T-cell (primary cell): ENCODE data around the gene NR2C1. TPM values are rescaled to one million over a fixed set of nuclear protein-coding genes. Genes with fewer than 3 reads are reported as not detected.

Source experiments
- ATAC-seq, 4 experiments: fragments of 200-7000 bp in 3 of 4; fragments of 150-1000 bp in 1 of 4; cut with Tn5 transposase; replicated peaks in 1 of 4; 1 replicate in 3 of 4; 2 replicates in 1 of 4; pipeline ENCODE4 v1.10.0; 2021; ENCODE audit warnings: moderate library complexity in 3 of 4, mild to moderate bottlenecking in 2 of 4, moderate number of reproducible peaks in 1 of 4
- CTCF ChIA-PET, 2 donors: fragments of 300-600 bp; sonication (Branson Sonifier 250); formaldehyde crosslinking; loops; one replicate each; lab custom pipeline; 2022; ENCODE audit warnings: antibody characterized with exemption in 2 of 2; lab: Charles Lee
- POLR2A ChIA-PET, 2 donors: fragments of 300-600 bp; sonication (Branson Sonifier 250); formaldehyde crosslinking; loops; one replicate each; lab custom pipeline; 2022; ENCODE audit warnings: antibody characterized with exemption in 2 of 2; lab: Charles Lee
- DNase-seq, 35 experiments: peaks; one replicate each; pipeline versions ENCODE4 v3.0.0 to v3.0.0-alpha.2; 2013 to 2023
- H3K27ac ChIP-seq: one replicate; pipeline ENCODE4 v1.5.1; 2013; ENCODE audit warnings: low read length
- H3K27me3 ChIP-seq, 2 experiments: replicated peaks in 1 of 2; 1 replicate in 1 of 2; 2 replicates in 1 of 2; pipeline versions ENCODE4 v1.6.1 to v1.7.0; 2013; ENCODE audit warnings: low read length in 1 of 2, mixed read lengths in 1 of 2; ENCODE audit not compliant: control insufficient read depth in 2 of 2, insufficient read depth in 2 of 2; ENCODE audit errors: extremely low read depth in 1 of 2
- H3K36me3 ChIP-seq, 2 donors: 1 replicate in 1 of 2; 2 replicates in 1 of 2; pipeline versions ENCODE4 v1.6.1 to v1.7.0; 2013; ENCODE audit warnings: low read length in 1 of 2; ENCODE audit not compliant: control insufficient read depth in 2 of 2, insufficient read depth in 1 of 2; ENCODE audit errors: extremely low read depth in 1 of 2
- H3K4me1 ChIP-seq, 2 experiments: 1 replicate in 1 of 2; 2 replicates in 1 of 2; pipeline versions ENCODE4 v1.6.1 to v1.7.0; 2013; ENCODE audit warnings: low read length in 2 of 2, mixed read lengths in 1 of 2; ENCODE audit not compliant: insufficient read depth in 2 of 2, control insufficient read depth in 1 of 2; ENCODE audit errors: extremely low read depth in 1 of 2
- H3K4me3 ChIP-seq, 2 donors: 1 replicate in 1 of 2; 2 replicates in 1 of 2; pipeline versions ENCODE4 v1.5.1 to v1.7.0; 2013; ENCODE audit warnings: mild to moderate bottlenecking in 2 of 2, low read length in 1 of 2, moderate library complexity in 1 of 2; ENCODE audit not compliant: control insufficient read depth in 1 of 2; ENCODE audit errors: extremely low read depth in 1 of 2
- H3K9me3 ChIP-seq: 2 replicates; pipeline ENCODE4 v1.7.0; 2013
- H3K27ac Mint-ChIP-seq, 2 donors: one replicate each; pipeline ENCODE4 v1.8.0; 2020 to 2021; ENCODE audit warnings: mild to moderate bottlenecking in 2 of 2, mixed read lengths in 2 of 2
- H3K27me3 Mint-ChIP-seq, 2 donors: one replicate each; pipeline ENCODE4 v1.8.0; 2021 to 2022; ENCODE audit warnings: mixed read lengths in 2 of 2
- H3K36me3 Mint-ChIP-seq: one replicate; pipeline ENCODE4 v1.8.0; 2021; ENCODE audit warnings: mixed read lengths
- H3K4me1 Mint-ChIP-seq, 3 donors: one replicate each; pipeline ENCODE4 v1.8.0; 2020 to 2022; ENCODE audit warnings: mixed read lengths in 3 of 3, mild to moderate bottlenecking in 1 of 3
- H3K4me3 Mint-ChIP-seq, 3 donors: one replicate each; pipeline ENCODE4 v1.8.0; 2020 to 2022; ENCODE audit warnings: mild to moderate bottlenecking in 3 of 3, mixed read lengths in 3 of 3, moderate library complexity in 3 of 3
- H3K9me3 Mint-ChIP-seq, 3 donors: one replicate each; pipeline ENCODE4 v1.8.0; 2020 to 2022; ENCODE audit warnings: mixed read lengths in 3 of 3
- WGBS: methylation state at CpG from one replicate; pipeline ENCODE4 v1.1.5; 2013; ENCODE audit warnings: missing lambda C conversion rate; ENCODE audit not compliant: insufficient coverage; 5-methylcytosine and 5-hydroxymethylcytosine counted together
- total RNA-seq, 35 experiments: library from RNA in 6 of 35; stranded (reverse) in 6 of 35; fragments of 120-200 nt in 1 of 35; gene quantifications; one replicate each; pipeline versions ENCODE4 v1.2.1 to v1.2.4 and lab custom pipeline; 2013 to 2026

NR2C1 gene
- total RNA-seq, 5 donors from 2014 or later (not counting 1 experiment from before 2014, with no cell fraction given): 35.3 to 47.2 (median 39.6) TPM

DNA sequence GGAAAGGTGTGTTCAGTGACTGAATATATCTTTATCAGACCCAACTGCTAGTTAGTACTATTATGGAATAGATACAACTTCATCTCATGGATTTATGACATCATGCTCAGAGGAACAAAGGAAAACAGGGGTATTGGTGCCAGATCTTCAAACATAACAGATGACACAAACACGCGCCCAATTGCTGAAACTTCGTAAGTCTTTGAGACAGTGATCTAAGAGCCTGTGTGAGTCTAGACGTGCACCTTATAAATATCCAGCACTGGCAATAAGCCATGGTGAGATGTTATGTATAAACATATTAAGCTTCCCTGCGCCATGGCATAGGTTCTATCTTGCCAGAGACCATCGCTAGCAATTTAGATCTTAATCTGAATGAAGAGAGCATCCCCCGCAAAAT is 42.2 kb upstream of the NR2C1 start:
- Mint-ChIP-seq H3K27me3 (no peaks in the 10 kb centered on the region), H3K27ac (no peak overlapping the region), H3K36me3 (no peaks in the 10 kb centered on the region), H3K4me1 (peaks cover 0 to 5% (median 0%) of the 10 kb centered on the region in 3 donors), H3K9me3 (no peaks in the 10 kb centered on the region), H3K4me3 (no peak overlapping the region)
- no peak for DNase-seq
- ChIA-PET CTCF (interaction anchor here (0.6 to 4.1 kb wide), 3 partner anchors 12 to 419 kb away, joined by 3 to 68 read pairs (median 4); no protein-coding TSS in a partner anchor), POLR2A (interaction anchor here in 1 of 2 donors (0.5 kb wide), 1 partner anchor 22 kb away, joined by 3 read pairs; no protein-coding TSS in a partner anchor)
- Histone ChIP-seq H3K27ac (no peak overlapping the region), H3K4me1 (no peaks in the 10 kb centered on the region), H3K36me3 (no peaks in the 10 kb centered on the region), H3K9me3 (no peaks in the 10 kb centered on the region), H3K27me3 (no peaks in the 10 kb centered on the region), H3K4me3 (no peak overlapping the region)
- WGBS: no CpG with 5 or more reads among the region's 7 CpGs
- ATAC-seq: no peak

DNA sequence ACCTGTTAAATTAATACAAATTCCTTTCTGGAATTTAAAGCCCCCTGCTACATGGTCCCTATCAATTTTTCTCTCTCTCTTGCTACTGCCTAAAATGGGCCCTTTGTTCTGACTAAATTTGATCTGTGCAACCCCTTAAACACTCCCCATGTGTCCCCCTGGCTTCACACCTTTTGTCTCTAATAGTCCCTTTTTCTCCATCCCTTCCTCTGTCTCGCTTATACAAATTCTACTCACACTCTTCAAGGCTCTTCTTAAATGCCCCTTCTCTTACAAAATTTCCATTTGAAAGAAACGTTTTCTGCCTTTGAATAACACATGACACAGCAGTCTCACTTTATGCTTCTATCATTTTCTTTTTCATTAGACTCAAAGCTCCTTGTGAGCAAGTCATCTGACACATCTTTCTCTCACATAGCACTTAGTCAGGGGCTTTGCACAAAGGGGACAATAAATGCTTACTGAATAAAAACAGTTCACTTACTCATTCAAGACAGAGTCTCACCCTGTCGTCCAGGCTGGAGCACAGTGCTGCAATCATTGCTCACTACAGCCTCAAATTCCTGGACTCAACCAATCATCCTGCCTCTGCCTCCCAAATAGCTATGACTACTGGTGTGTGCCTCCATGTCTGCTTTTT is 41.5 kb upstream of the NR2C1 start:
- no peaks in the 10 kb centered on the region for H3K27me3 Mint-ChIP-seq
- H3K27ac Mint-ChIP-seq: no peak overlapping the region
- CTCF ChIA-PET: interaction anchor here (0.6 to 4.1 kb wide), 4 partner anchors 33 to 1403 kb away, joined by 3 to 68 read pairs (median 5); no protein-coding TSS in a partner anchor
- H3K4me3 Mint-ChIP-seq: no peak overlapping the region
- no peaks in the 10 kb centered on the region for H3K36me3 Mint-ChIP-seq
- DNase-seq (no peak), ATAC-seq (no peak)
- H3K4me3 ChIP-seq: no peak overlapping the region
- H3K9me3 ChIP-seq: no peaks in the 10 kb centered on the region
- no peaks in the 10 kb centered on the region for H3K9me3 Mint-ChIP-seq
- H3K27ac ChIP-seq: no peak overlapping the region
- WGBS: 50% methylated on average over 3 of the region's 3 CpGs
- H3K4me1 ChIP-seq: no peaks in the 10 kb centered on the region
- no peaks in the 10 kb centered on the region for H3K27me3 ChIP-seq
- POLR2A ChIA-PET: no interaction called here
- H3K4me1 Mint-ChIP-seq: peaks cover 0 to 5% (median 0%) of the 10 kb centered on the region in 3 donors
- H3K36me3 ChIP-seq: no peaks in the 10 kb centered on the region

DNA sequence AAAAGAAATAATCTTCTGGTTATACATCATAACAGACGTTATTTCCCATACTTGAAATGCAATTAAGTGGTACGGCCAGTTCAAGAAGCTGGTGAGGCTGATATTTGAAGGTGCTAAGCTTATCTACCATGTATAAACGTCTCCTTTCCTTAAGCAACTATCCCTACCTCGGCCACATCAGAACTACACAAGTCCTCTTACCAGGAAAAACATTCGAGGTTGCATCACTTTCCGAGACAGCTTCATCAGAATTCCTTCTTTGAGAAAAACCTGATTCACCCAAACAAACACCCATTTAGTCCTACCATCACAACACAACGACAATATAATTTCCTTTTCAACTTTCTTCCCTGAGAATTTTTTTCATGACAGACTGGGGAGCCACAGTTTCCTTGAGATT is 33.9 kb upstream of the NR2C1 start:
- 74% methylated on average over 3 of the region's 7 CpGs for WGBS
- Mint-ChIP-seq H3K36me3 (no peaks in the 10 kb centered on the region), H3K27me3 (no peaks in the 10 kb centered on the region), H3K4me1 (peaks cover 0 to 14% (median 8%) of the 10 kb centered on the region in 3 donors), H3K27ac (no peak overlapping the region), H3K4me3 (no peak overlapping the region), H3K9me3 (no peaks in the 10 kb centered on the region)
- Histone ChIP-seq H3K36me3 (no peaks in the 10 kb centered on the region), H3K9me3 (no peaks in the 10 kb centered on the region), H3K27me3 (no peaks in the 10 kb centered on the region), H3K4me3 (no peak overlapping the region), H3K27ac (no peak overlapping the region), H3K4me1 (no peaks in the 10 kb centered on the region)
- no peak for DNase-seq
- POLR2A ChIA-PET: no interaction called here
- CTCF ChIA-PET: no interaction called here
- no peak for ATAC-seq

DNA sequence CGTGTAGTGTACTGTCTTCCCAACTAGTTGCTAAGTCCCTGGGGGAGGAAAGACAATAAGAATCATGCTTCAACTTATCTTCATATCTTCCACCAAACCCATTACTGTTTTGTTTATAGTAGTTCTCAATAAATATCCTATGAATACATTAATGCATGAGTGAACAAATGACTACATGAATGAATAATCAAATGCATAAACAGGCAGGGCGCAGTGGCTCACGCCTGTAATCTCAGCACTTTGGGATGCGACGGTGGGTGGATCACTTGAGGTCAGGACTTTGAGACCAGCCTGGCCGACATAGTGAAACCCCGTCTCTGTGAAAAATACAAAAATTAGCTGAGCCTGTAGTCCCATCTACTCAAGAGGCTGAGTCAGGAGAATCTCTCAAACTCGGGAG is 32.1 kb upstream of the NR2C1 start:
- Histone ChIP-seq H3K27me3 (no peaks in the 10 kb centered on the region), H3K9me3 (no peaks in the 10 kb centered on the region), H3K36me3 (no peaks in the 10 kb centered on the region), H3K4me1 (no peaks in the 10 kb centered on the region), H3K27ac (no peak overlapping the region), H3K4me3 (no peak overlapping the region)
- Mint-ChIP-seq H3K4me1 (peaks cover 0 to 11% (median 8%) of the 10 kb centered on the region in 3 donors), H3K36me3 (no peaks in the 10 kb centered on the region), H3K27me3 (no peaks in the 10 kb centered on the region), H3K9me3 (no peaks in the 10 kb centered on the region), H3K4me3 (no peak overlapping the region), H3K27ac (no peak overlapping the region)
- WGBS: 67% methylated on average over 4 of the region's 8 CpGs
- DNase-seq: no peak
- ATAC-seq: no peak
- CTCF ChIA-PET: no interaction called here
- POLR2A ChIA-PET: interaction anchor here in 1 of 2 donors (0.6 kb wide), 1 partner anchor 780 kb away, joined by 3 read pairs; no protein-coding TSS in a partner anchor

DNA sequence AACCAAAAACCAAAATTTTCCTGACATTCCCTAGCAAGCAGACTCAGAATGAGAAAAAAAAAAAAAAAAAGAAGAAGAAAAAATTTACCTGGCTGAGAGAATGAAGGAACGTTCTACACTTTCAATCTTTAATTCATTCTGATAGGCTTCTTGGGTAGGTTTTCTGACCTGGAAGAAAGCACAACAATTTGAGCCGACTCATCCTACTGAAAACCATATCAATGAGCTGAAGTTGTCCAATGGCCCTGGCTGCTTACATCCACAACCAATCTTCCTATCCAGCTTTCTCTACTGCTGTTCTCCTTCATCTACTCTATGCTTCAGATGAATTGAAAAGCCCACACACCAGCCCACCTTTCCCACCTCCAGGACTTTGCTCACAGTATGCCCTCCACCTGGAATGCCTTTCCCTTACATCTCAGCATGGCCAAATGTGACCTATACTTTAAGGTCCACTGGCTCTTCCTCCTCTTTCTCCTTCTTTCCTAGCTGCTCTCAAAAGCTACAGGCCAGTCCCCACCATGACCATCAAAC is 31.6 kb upstream of the NR2C1 start:
- Mint-ChIP-seq H3K4me3 (no peak overlapping the region), H3K27ac (no peak overlapping the region), H3K36me3 (no peaks in the 10 kb centered on the region), H3K4me1 (peaks cover 0 to 11% (median 8%) of the 10 kb centered on the region in 3 donors), H3K27me3 (no peaks in the 10 kb centered on the region), H3K9me3 (no peaks in the 10 kb centered on the region)
- no peaks in the 10 kb centered on the region for H3K36me3 ChIP-seq
- no peak for DNase-seq
- ATAC-seq: no peak
- H3K4me1 ChIP-seq: no peaks in the 10 kb centered on the region
- ChIA-PET CTCF (no interaction called here), POLR2A (no interaction called here)
- H3K9me3 ChIP-seq: no peaks in the 10 kb centered on the region
- H3K27ac ChIP-seq: no peak overlapping the region
- no peaks in the 10 kb centered on the region for H3K27me3 ChIP-seq
- H3K4me3 ChIP-seq: no peak overlapping the region
- whole genome bisulfite sequencing: no CpG with 5 or more reads among the region's 2 CpGs

DNA sequence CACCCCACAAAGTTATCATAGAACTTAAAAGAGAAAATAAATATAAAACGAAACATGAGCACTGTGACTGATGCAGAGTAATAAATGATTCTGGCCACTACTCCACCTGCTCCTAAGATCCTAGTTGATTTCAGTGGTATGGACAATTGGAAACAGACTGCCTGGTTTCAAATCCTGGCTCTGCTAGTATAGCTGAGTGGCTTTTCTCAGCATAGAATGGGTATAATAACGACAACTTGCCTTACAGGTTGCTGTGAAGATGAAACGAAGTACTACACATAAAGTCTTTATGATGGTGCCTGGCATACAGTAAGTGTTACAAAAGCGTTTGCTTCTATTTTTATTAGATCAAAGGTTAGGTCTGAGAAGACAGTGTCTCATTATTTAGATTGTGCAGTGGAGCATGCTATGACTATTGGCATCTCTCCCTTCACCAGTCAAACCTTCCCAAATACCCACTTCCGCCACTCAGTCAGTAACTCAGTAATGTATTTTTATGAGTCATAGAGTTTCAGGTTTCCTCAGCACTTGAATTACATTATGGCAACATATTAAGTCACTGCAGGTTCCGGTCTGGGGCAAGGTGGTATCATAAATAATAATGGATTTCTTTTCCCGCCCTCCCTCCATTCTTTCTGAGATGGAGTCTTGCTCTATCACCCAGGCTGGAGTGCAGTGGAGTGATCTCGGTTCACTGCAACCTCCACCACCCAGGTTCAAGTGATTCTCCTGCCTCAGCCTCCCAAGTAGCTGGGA is 29.7 kb upstream of the NR2C1 start:
- H3K36me3 ChIP-seq: no peaks in the 10 kb centered on the region
- H3K4me3 ChIP-seq: no peak overlapping the region
- H3K27ac ChIP-seq: no peak overlapping the region
- H3K27me3 Mint-ChIP-seq: no peaks in the 10 kb centered on the region
- no peaks in the 10 kb centered on the region for H3K9me3 ChIP-seq
- no peaks in the 10 kb centered on the region for H3K36me3 Mint-ChIP-seq
- H3K4me3 Mint-ChIP-seq: peak overlapping the region in 1 of 3 donors; percentile 4
- no peaks in the 10 kb centered on the region for H3K9me3 Mint-ChIP-seq
- H3K4me1 ChIP-seq: no peaks in the 10 kb centered on the region
- no peaks in the 10 kb centered on the region for H3K27me3 ChIP-seq
- H3K4me1 Mint-ChIP-seq: peaks cover 0 to 11% (median 8%) of the 10 kb centered on the region in 3 donors
- WGBS: 0% methylated on average over 1 of the region's 8 CpGs
- DNase-seq (peak in 1 of 35 experiments; percentile 9), ATAC-seq (peak; percentile 47 to 95 (median 83))
- ChIA-PET CTCF (no interaction called here), POLR2A (no interaction called here)
- peak overlapping the region; percentile 63 to 74 for H3K27ac Mint-ChIP-seq
